ENCODE results near the gene FHIT. TPM values are rescaled to one million over a fixed set of nuclear protein-coding genes. Genes with fewer than 3 reads are reported as not detected.
A peak's percentile ranks its signal among the peaks of the same experiment; 100 is the strongest.

FHIT gene
- total and polyA plus RNA-seq, 4 donors: 2.6 to 21.3 (median 8.7) TPM

GRCh38 chr3:60585918-60586317 is 665.3 kb downstream of the FHIT start:
- no peak overlapping the region for H3K9ac ChIP-seq (ENCODE audit: insufficient read depth in 1 of 2, low read length in 2 of 2)
- WGBS, 2 donors: 0% methylated on average over 1 of the region's 1 CpG
- no peaks in the 10 kb centered on the region for H3K27me3 ChIP-seq (ENCODE audit: control insufficient read depth in 3 of 3, insufficient read depth in 3 of 3, low read length in 2 of 3)
- no peaks in the 10 kb centered on the region for H3K9me3 ChIP-seq (ENCODE audit: control insufficient read depth in 4 of 4, insufficient read depth in 3 of 4, low read length in 3 of 4)
- ATAC-seq (ENCODE audit: insufficient read depth, low FRiP score): no peak
- no peaks in the 10 kb centered on the region for H3K36me3 ChIP-seq (ENCODE audit: control insufficient read depth in 4 of 4, insufficient read depth in 4 of 4, low read length in 4 of 4)
- no peaks in the 10 kb centered on the region for H3K4me1 ChIP-seq (ENCODE audit: control insufficient read depth in 5 of 5, insufficient read depth in 5 of 5, low read length in 5 of 5)
- no peak overlapping the region for H3K4me3 ChIP-seq
- no peak for DNase-seq
- H3K27ac ChIP-seq (ENCODE audit: low read depth in 1 of 2, low read length in 1 of 2): no peak overlapping the region
- no peak for TF ChIP-seq CTCF (IDR thresholded peaks at IDR 0.05; ENCODE audit: control extremely low read depth, extremely low read depth)

- Histone ChIP-seq H3K27me3 (ENCODE audit: control insufficient read depth in 3 of 3, insufficient read depth in 3 of 3, low read length in 2 of 3) (no peaks in the 10 kb centered on the region), H3K9me3 (ENCODE audit: control insufficient read depth in 4 of 4, insufficient read depth in 3 of 4, low read length in 3 of 4) (no peaks in the 10 kb centered on the region), H3K9ac (ENCODE audit: insufficient read depth in 1 of 2, low read length in 2 of 2) (no peak overlapping the region), H3K4me3 (no peak overlapping the region), H3K4me1 (ENCODE audit: control insufficient read depth in 5 of 5, insufficient read depth in 5 of 5, low read length in 5 of 5) (peaks cover 0 to 2% (median 0%) of the 10 kb centered on the region in 5 donors), H3K27ac (ENCODE audit: low read depth in 1 of 2, low read length in 1 of 2) (no peak overlapping the region), H3K36me3 (ENCODE audit: control insufficient read depth in 4 of 4, insufficient read depth in 4 of 4, low read length in 4 of 4) (no peaks in the 10 kb centered on the region)
- ATAC-seq (ENCODE audit: insufficient read depth, low FRiP score): no peak
- no peak for DNase-seq
- 98 to 99% methylated on average over 2 of the region's 2 CpGs for WGBS, 2 donors
- TF ChIP-seq CTCF (IDR thresholded peaks at IDR 0.05; ENCODE audit: control extremely low read depth, extremely low read depth): no peak
These were observed 667.0 kb downstream of the FHIT start for GRCh38 chr3:60584250-60584649.

GRCh38 chr3:60582288-60582687 is 669.0 kb downstream of the FHIT start:
- Histone ChIP-seq H3K4me1 (ENCODE audit: control insufficient read depth in 5 of 5, insufficient read depth in 5 of 5, low read length in 5 of 5) (peaks cover 0 to 2% (median 0%) of the 10 kb centered on the region in 5 donors), H3K9me3 (ENCODE audit: control insufficient read depth in 4 of 4, insufficient read depth in 3 of 4, low read length in 3 of 4) (no peaks in the 10 kb centered on the region), H3K27ac (ENCODE audit: low read depth in 1 of 2, low read length in 1 of 2) (no peak overlapping the region), H3K9ac (ENCODE audit: insufficient read depth in 1 of 2, low read length in 2 of 2) (no peak overlapping the region), H3K36me3 (ENCODE audit: control insufficient read depth in 4 of 4, insufficient read depth in 4 of 4, low read length in 4 of 4) (no peaks in the 10 kb centered on the region), H3K4me3 (no peak overlapping the region), H3K27me3 (ENCODE audit: control insufficient read depth in 3 of 3, insufficient read depth in 3 of 3, low read length in 2 of 3) (no peaks in the 10 kb centered on the region)
- WGBS, 2 donors: 62 to 86% methylated on average over 3 of the region's 3 CpGs
- TF ChIP-seq CTCF (IDR thresholded peaks at IDR 0.05; ENCODE audit: control extremely low read depth, extremely low read depth): peak; percentile 7
- ATAC-seq (ENCODE audit: insufficient read depth, low FRiP score) (no peak), DNase-seq (peak in 2 of 3 donors; percentile 53 to 59)

GRCh38 chr3:60580809-60581208 is 670.4 kb downstream of the FHIT start:
- Histone ChIP-seq H3K4me3 (no peak overlapping the region), H3K27me3 (ENCODE audit: control insufficient read depth in 3 of 3, insufficient read depth in 3 of 3, low read length in 2 of 3) (peaks cover 0 to under 1% (median 0%) of the 10 kb centered on the region in 3 donors), H3K9ac (ENCODE audit: insufficient read depth in 1 of 2, low read length in 2 of 2) (no peak overlapping the region), H3K9me3 (ENCODE audit: control insufficient read depth in 4 of 4, insufficient read depth in 3 of 4, low read length in 3 of 4) (no peaks in the 10 kb centered on the region), H3K4me1 (ENCODE audit: control insufficient read depth in 5 of 5, insufficient read depth in 5 of 5, low read length in 5 of 5) (peaks cover 0 to 2% (median 0%) of the 10 kb centered on the region in 5 donors), H3K36me3 (ENCODE audit: control insufficient read depth in 4 of 4, insufficient read depth in 4 of 4, low read length in 4 of 4) (no peaks in the 10 kb centered on the region), H3K27ac (ENCODE audit: low read depth in 1 of 2, low read length in 1 of 2) (no peak overlapping the region)
- ATAC-seq (ENCODE audit: insufficient read depth, low FRiP score) (no peak), DNase-seq (no peak)
- TF ChIP-seq CTCF (IDR thresholded peaks at IDR 0.05; ENCODE audit: control extremely low read depth, extremely low read depth): no peak
- 91 to 95% methylated on average over 5 of the region's 5 CpGs for WGBS, 2 donors

Data from lung (tissue), 12 donors.